Hepatocyte (in vitro differentiated cells): ENCODE measurements around the gene A4GNT. TPM values are rescaled to one million over a fixed set of nuclear protein-coding genes. Genes with fewer than 3 reads are reported as not detected.
A peak's percentile ranks its signal among the peaks of the same experiment; 100 is the strongest.
"Not testable (repeated sequence)": the region's sequence is repeated elsewhere in the genome, so short reads cannot be mapped to it uniquely, and the experiment has no call there.

ENCODE experiments used
- DNase-seq: peaks from one replicate; pipeline ENCODE4 v3.0.0-alpha.2; 2016; ENCODE audit warnings: low spot score
- H2AFZ ChIP-seq: fragments of 200-600 bp; sonication (generic); 2 replicates; pipeline ENCODE4 v1.6.0; 2016; ENCODE audit warnings: antibody characterized with exemption, mild to moderate bottlenecking
- H3K27ac ChIP-seq: fragments of 200-600 bp; sonication (generic); 2 replicates; pipeline ENCODE4 v1.5.1; 2016; ENCODE audit warnings: mild to moderate bottlenecking
- H3K27me3 ChIP-seq: fragments of 200-600 bp; sonication (generic); 2 replicates; pipeline ENCODE4 v1.6.1; 2016
- H3K36me3 ChIP-seq: fragments of 200-600 bp; sonication (generic); replicated peaks from 2 replicates; pipeline ENCODE4 v1.5.1; 2016; ENCODE audit warnings: low read depth; ENCODE audit not compliant: insufficient read depth
- H3K4me1 ChIP-seq: fragments of 200-600 bp; sonication (generic); 2 replicates; pipeline ENCODE4 v1.5.1; 2016; ENCODE audit warnings: mild to moderate bottlenecking, moderate library complexity; ENCODE audit not compliant: insufficient read depth
- H3K4me2 ChIP-seq: fragments of 200-600 bp; sonication (generic); 2 replicates; pipeline ENCODE4 v1.6.0; 2016
- H3K4me3 ChIP-seq: fragments of 200-600 bp; sonication (generic); 2 replicates; pipeline ENCODE4 v1.5.1; 2016; ENCODE audit warnings: mild to moderate bottlenecking
- H3K79me2 ChIP-seq: fragments of 200-600 bp; sonication (generic); 2 replicates; pipeline ENCODE4 v1.6.0; 2017; ENCODE audit warnings: mild to moderate bottlenecking
- H3K9me2 ChIP-seq: fragments of 200-600 bp; sonication (generic); replicated peaks from 2 replicates; pipeline ENCODE4 v1.6.0; 2017; ENCODE audit warnings: mild to moderate bottlenecking; ENCODE audit not compliant: insufficient read depth
- H3K9me3 ChIP-seq: fragments of 200-600 bp; sonication (generic); 2 replicates; pipeline ENCODE4 v1.5.1; 2016; ENCODE audit warnings: low read depth, mild to moderate bottlenecking
- H4K20me1 ChIP-seq: fragments of 200-600 bp; sonication (generic); 2 replicates; pipeline ENCODE4 v1.6.0; 2016; ENCODE audit warnings: mild to moderate bottlenecking; ENCODE audit not compliant: insufficient read depth, poor library complexity, severe bottlenecking
- EZH2 ChIP-seq: fragments of 200-600 bp; sonication (generic); IDR thresholded peaks from 2 replicates; pipeline ENCODE4 v1.6.1; 2016; ENCODE audit warnings: antibody characterized with exemption, mild to moderate bottlenecking, borderline replicate concordance
- EZH2phosphoT487 ChIP-seq: fragments of 200-600 bp; sonication (generic); IDR thresholded peaks from one replicate; pipeline ENCODE4 v1.6.1; 2018; ENCODE audit warnings: antibody characterized with exemption, mild to moderate bottlenecking, low read depth, moderate library complexity; ENCODE audit not compliant: unreplicated experiment, severe bottlenecking
- WGBS: methylation state at CpG from one replicate; pipeline ENCODE4 v1.1.6; 2016; ENCODE audit warnings: low lambda C conversion rate; ENCODE audit errors: missing lambda C conversion rate; 5-methylcytosine and 5-hydroxymethylcytosine counted together
- polyA plus RNA-seq: library from polyadenylated mRNA; unstranded; fragments of >200 nt; fragmentation: Nextera tagmentation; extraction: Ambion mirVana; gene quantifications from 2 replicates; pipeline ENCODE4 v1.2.1, GENCODE V29; 2016
- total RNA-seq: library from RNA; depleted of rRNA; stranded (reverse); fragments of >200 nt; gene quantifications from 2 replicates; pipeline ENCODE4 v1.2.3, GENCODE V29; 2014
- TF ChIP-seq, protein P1 (sequence below): fragments of 200-600 bp; sonication (generic); IDR thresholded peaks from 2 replicates; pipeline ENCODE4 v1.5.1; 2016; ENCODE audit warnings: antibody characterized with exemption, mild to moderate bottlenecking; ENCODE audit not compliant: poor library complexity

Gene A4GNT
- total and polyA plus RNA-seq, 2 experiments from 2014 or later: 0.67 TPM; not detected in 1

- Histone ChIP-seq H3K27ac (no peak overlapping the region), H3K4me2 (no peak overlapping the region), H2AFZ (no peak overlapping the region), H3K36me3 (no peaks in the 10 kb centered on the region), H3K27me3 (no peaks in the 10 kb centered on the region), H3K4me1 (no peaks in the 10 kb centered on the region), H4K20me1 (no peaks in the 10 kb centered on the region), H3K9me3 (no peaks in the 10 kb centered on the region), H3K4me3 (no peak overlapping the region), H3K79me2 (no peaks in the 10 kb centered on the region), H3K9me2 (no peaks in the 10 kb centered on the region)
- TF ChIP-seq EZH2phosphoT487 (no peak), EZH2 (no peak)
- TF ChIP-seq, protein P1, sequence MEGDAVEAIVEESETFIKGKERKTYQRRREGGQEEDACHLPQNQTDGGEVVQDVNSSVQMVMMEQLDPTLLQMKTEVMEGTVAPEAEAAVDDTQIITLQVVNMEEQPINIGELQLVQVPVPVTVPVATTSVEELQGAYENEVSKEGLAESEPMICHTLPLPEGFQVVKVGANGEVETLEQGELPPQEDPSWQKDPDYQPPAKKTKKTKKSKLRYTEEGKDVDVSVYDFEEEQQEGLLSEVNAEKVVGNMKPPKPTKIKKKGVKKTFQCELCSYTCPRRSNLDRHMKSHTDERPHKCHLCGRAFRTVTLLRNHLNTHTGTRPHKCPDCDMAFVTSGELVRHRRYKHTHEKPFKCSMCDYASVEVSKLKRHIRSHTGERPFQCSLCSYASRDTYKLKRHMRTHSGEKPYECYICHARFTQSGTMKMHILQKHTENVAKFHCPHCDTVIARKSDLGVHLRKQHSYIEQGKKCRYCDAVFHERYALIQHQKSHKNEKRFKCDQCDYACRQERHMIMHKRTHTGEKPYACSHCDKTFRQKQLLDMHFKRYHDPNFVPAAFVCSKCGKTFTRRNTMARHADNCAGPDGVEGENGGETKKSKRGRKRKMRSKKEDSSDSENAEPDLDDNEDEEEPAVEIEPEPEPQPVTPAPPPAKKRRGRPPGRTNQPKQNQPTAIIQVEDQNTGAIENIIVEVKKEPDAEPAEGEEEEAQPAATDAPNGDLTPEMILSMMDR: no peak
- DNase-seq: no peak
- 69% methylated on average over 3 of the region's 3 CpGs for WGBS
Measured at GRCh38 chr3:138089091-138089490, 43.1 kb downstream of the A4GNT start.

- H3K4me3 ChIP-seq, H3K4me2 ChIP-seq, H2AFZ ChIP-seq, H4K20me1 ChIP-seq, DNase-seq, H3K27ac ChIP-seq, H3K9me2 ChIP-seq, H3K27me3 ChIP-seq, H3K36me3 ChIP-seq, H3K79me2 ChIP-seq, H3K9me3 ChIP-seq: not testable (repeated sequence)
- WGBS: 94% methylated on average over 3 of the region's 3 CpGs
- peaks cover 15% of the 10 kb centered on the region for H3K4me1 ChIP-seq
Measured at GRCh38 chr3:138085745-138086144, 46.4 kb downstream of the A4GNT start.

GRCh38 chr3:138084196-138084595 lies 48.0 kb downstream of the A4GNT start:
- no peaks in the 10 kb centered on the region for H3K9me3 ChIP-seq
- H3K9me2 ChIP-seq: no peaks in the 10 kb centered on the region
- no peak overlapping the region for H2AFZ ChIP-seq
- no peak overlapping the region for H3K4me3 ChIP-seq
- peaks cover 15% of the 10 kb centered on the region for H3K4me1 ChIP-seq
- no peak for TF ChIP-seq EZH2phosphoT487
- TF ChIP-seq, protein P1: no peak
- no peak for TF ChIP-seq EZH2
- H3K4me2 ChIP-seq: no peak overlapping the region
- no peaks in the 10 kb centered on the region for H3K79me2 ChIP-seq
- H3K27me3 ChIP-seq: no peaks in the 10 kb centered on the region
- no peaks in the 10 kb centered on the region for H4K20me1 ChIP-seq
- no peaks in the 10 kb centered on the region for H3K36me3 ChIP-seq
- H3K27ac ChIP-seq: no peak overlapping the region
- DNase-seq: no peak

GRCh38 chr3:138082992-138083386 lies 49.2 kb downstream of the A4GNT start:
- Histone ChIP-seq H3K79me2 (no peaks in the 10 kb centered on the region), H3K27me3 (no peaks in the 10 kb centered on the region), H3K27ac (peak overlapping the region; percentile 51), H3K9me2 (no peaks in the 10 kb centered on the region), H4K20me1 (no peaks in the 10 kb centered on the region), H3K36me3 (no peaks in the 10 kb centered on the region), H3K4me3 (no peak overlapping the region), H3K4me2 (peak overlapping the region; percentile 48), H3K9me3 (no peaks in the 10 kb centered on the region), H2AFZ (no peak overlapping the region), H3K4me1 (peaks cover 15% of the 10 kb centered on the region)
- TF ChIP-seq EZH2phosphoT487: no peak
- TF ChIP-seq EZH2: no peak
- TF ChIP-seq, protein P1: no peak
- DNase-seq: no peak
